ENCODE measurements around the gene RPL14.
A peak's percentile ranks its signal among the peaks of the same experiment; 100 is the strongest.

The RPL14 gene

GRCh38 chr3:40450438-40450837, 6.7 kb upstream of the RPL14 start:
- H3K27me3 ChIP-seq (ENCODE audit: insufficient read depth, poor library complexity, severe bottlenecking), result no peaks in the 10 kb centered on the region
- no peak overlapping the region for H3K27ac ChIP-seq (replicated peaks)
- DNase-seq (ENCODE audit: low read depth in 1 of 2, low spot score in 1 of 2), result no peak
- H3K4me3 ChIP-seq (replicated peaks; ENCODE audit: insufficient read depth, low read length), result no peak overlapping the region
- TF ChIP-seq GABPA (IDR thresholded peaks at IDR 0.05; ENCODE audit: low read depth) (no peak), SPI1 (IDR thresholded peaks at IDR 0.05; ENCODE audit: borderline replicate concordance, low read depth) (no peak), POLR2AphosphoS5 (IDR thresholded peaks at IDR 0.05; ENCODE audit: low read depth) (no peak), REST (IDR thresholded peaks at IDR 0.05; ENCODE audit: insufficient replicate concordance, low read depth) (no peak)

- TF ChIP-seq POLR2AphosphoS5 (IDR thresholded peaks at IDR 0.05; ENCODE audit: low read depth), result no peak
- no peak for TF ChIP-seq REST (IDR thresholded peaks at IDR 0.05; ENCODE audit: insufficient replicate concordance, low read depth)
- no peak for TF ChIP-seq SPI1 (IDR thresholded peaks at IDR 0.05; ENCODE audit: borderline replicate concordance, low read depth)
- no peak for TF ChIP-seq CTCF (IDR thresholded peaks at IDR 0.05; ENCODE audit: insufficient read depth, low read length)
- no peak for TF ChIP-seq GABPA (IDR thresholded peaks at IDR 0.05; ENCODE audit: low read depth)
- Histone ChIP-seq H3K4me3 (replicated peaks; ENCODE audit: insufficient read depth, low read length) (no peak overlapping the region), H3K27me3 (ENCODE audit: insufficient read depth, poor library complexity, severe bottlenecking) (no peaks in the 10 kb centered on the region), H3K27ac (replicated peaks) (no peak overlapping the region)
- no peak for DNase-seq (ENCODE audit: low read depth in 1 of 2, low spot score in 1 of 2)
Measured at GRCh38 chr3:40451551-40451950, 5.6 kb upstream of the RPL14 start.

GRCh38 chr3:40452057-40452456, 5.1 kb upstream of the RPL14 start:
- no peak for DNase-seq (ENCODE audit: low read depth in 1 of 2, low spot score in 1 of 2)
- H3K27ac ChIP-seq (replicated peaks), result peak overlapping the region; percentile 78
- H3K4me3 ChIP-seq (replicated peaks; ENCODE audit: insufficient read depth, low read length), result peak overlapping the region; percentile 86
- no peaks in the 10 kb centered on the region for H3K27me3 ChIP-seq (ENCODE audit: insufficient read depth, poor library complexity, severe bottlenecking)
- TF ChIP-seq SPI1 (IDR thresholded peaks at IDR 0.05; ENCODE audit: borderline replicate concordance, low read depth) (peak; percentile 85), CTCF (IDR thresholded peaks at IDR 0.05; ENCODE audit: insufficient read depth, low read length) (no peak), POLR2AphosphoS5 (IDR thresholded peaks at IDR 0.05; ENCODE audit: low read depth) (no peak), REST (IDR thresholded peaks at IDR 0.05; ENCODE audit: insufficient replicate concordance, low read depth) (no peak), GABPA (IDR thresholded peaks at IDR 0.05; ENCODE audit: low read depth) (no peak)

- H3K27me3 ChIP-seq (ENCODE audit: insufficient read depth, poor library complexity, severe bottlenecking), result no peaks in the 10 kb centered on the region
- no peak for DNase-seq (ENCODE audit: low read depth in 1 of 2, low spot score in 1 of 2)
- peak overlapping the region; percentile 78 for H3K27ac ChIP-seq (replicated peaks)
- peak overlapping the region; percentile 86 for H3K4me3 ChIP-seq (replicated peaks; ENCODE audit: insufficient read depth, low read length)
- TF ChIP-seq REST (IDR thresholded peaks at IDR 0.05; ENCODE audit: insufficient replicate concordance, low read depth), result no peak
- TF ChIP-seq CTCF (IDR thresholded peaks at IDR 0.05; ENCODE audit: insufficient read depth, low read length), result no peak
- TF ChIP-seq SPI1 (IDR thresholded peaks at IDR 0.05; ENCODE audit: borderline replicate concordance, low read depth), result no peak
- no peak for TF ChIP-seq GABPA (IDR thresholded peaks at IDR 0.05; ENCODE audit: low read depth)
- TF ChIP-seq POLR2AphosphoS5 (IDR thresholded peaks at IDR 0.05; ENCODE audit: low read depth), result no peak
Measured at GRCh38 chr3:40452562-40452875, 4.6 kb upstream of the RPL14 start.

All from HL-60 (cell line).